ENCODE results near the gene NDFIP1. TPM values are rescaled to one million over a fixed set of nuclear protein-coding genes. Genes with fewer than 3 reads are reported as not detected.

NDFIP1 gene
- total RNA-seq, 1 experiment from 2014 or later, result 50.8 TPM

- no peak for TF ChIP-seq CTCF (IDR thresholded peaks at IDR 0.05; ENCODE audit: unreplicated experiment)
- no peak overlapping the region for H3K27ac Mint-ChIP-seq (ENCODE audit: low read depth, unreplicated experiment)
- no peaks in the 10 kb centered on the region for H3K9me3 Mint-ChIP-seq (ENCODE audit: unreplicated experiment)
- H3K36me3 Mint-ChIP-seq (ENCODE audit: insufficient read depth, unreplicated experiment), result peaks cover 45% of the 10 kb centered on the region
- DNase-seq (ENCODE audit: unreplicated experiment), result no peak
- H3K27me3 Mint-ChIP-seq (ENCODE audit: insufficient read depth, unreplicated experiment), result no peaks in the 10 kb centered on the region
- intact Hi-C loops (cut with micrococcal nuclease), result no loop called here
- no TSS peak for BruUV-seq (replicated peaks)
- CTCF ChIA-PET, result interaction anchor here (0.6 to 2.5 kb wide), 7 partner anchors 11 to 392 kb away, joined by 3 to 13 read pairs (median 4); no protein-coding TSS in a partner anchor
- H3K4me1 Mint-ChIP-seq (ENCODE audit: insufficient read depth, unreplicated experiment), result no peaks in the 10 kb centered on the region
- POLR2A ChIA-PET, result interaction anchor here (1.1 to 1.3 kb wide), 3 partner anchors 14 to 393 kb away, joined by 3 read pairs; no protein-coding TSS in a partner anchor
- no peak overlapping the region for H3K4me3 Mint-ChIP-seq (ENCODE audit: unreplicated experiment)
Observed at GRCh38 chr5:142156839-142157463, 48.4 kb downstream of the NDFIP1 start.

GRCh38 chr5:142159354-142159753 lies 50.8 kb downstream of the NDFIP1 start:
- ChIA-PET POLR2A (no interaction called here), CTCF (interaction anchor here (0.6 to 2.1 kb wide), 3 partner anchors 16 to 390 kb away, joined by 3 to 13 read pairs (median 11); no protein-coding TSS in a partner anchor)
- DNase-seq (ENCODE audit: unreplicated experiment), result no peak
- TF ChIP-seq CTCF (IDR thresholded peaks at IDR 0.05; ENCODE audit: unreplicated experiment), result no peak
- Mint-ChIP-seq H3K4me3 (ENCODE audit: unreplicated experiment) (no peak overlapping the region), H3K27me3 (ENCODE audit: insufficient read depth, unreplicated experiment) (no peaks in the 10 kb centered on the region), H3K9me3 (ENCODE audit: unreplicated experiment) (no peaks in the 10 kb centered on the region), H3K4me1 (ENCODE audit: insufficient read depth, unreplicated experiment) (no peaks in the 10 kb centered on the region), H3K27ac (ENCODE audit: low read depth, unreplicated experiment) (no peak overlapping the region), H3K36me3 (ENCODE audit: insufficient read depth, unreplicated experiment) (peaks cover 38% of the 10 kb centered on the region)
- intact Hi-C loops (cut with micrococcal nuclease), result no loop called here
- no TSS peak for BruUV-seq (replicated peaks)

DNA sequence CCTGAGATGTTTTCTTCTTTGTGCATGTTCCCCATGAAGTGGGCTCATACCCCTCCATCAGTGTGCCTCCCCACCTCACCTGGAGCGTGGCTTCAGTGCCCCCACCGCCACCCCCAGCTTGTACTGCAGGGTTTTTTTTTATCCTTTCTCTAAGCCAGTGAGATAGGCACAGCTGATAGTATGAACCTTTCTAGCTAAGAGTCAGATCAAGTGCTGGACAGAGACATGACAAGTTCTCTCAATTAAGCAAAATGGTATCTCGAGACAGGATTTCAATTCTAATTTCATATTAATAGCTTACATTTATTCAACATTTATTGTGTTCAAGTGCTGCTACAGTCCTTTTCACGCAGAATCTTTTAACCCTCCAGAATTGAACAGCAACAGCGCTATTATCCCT lies 55.7 kb downstream of the NDFIP1 start:
- intact Hi-C loops (cut with micrococcal nuclease), result no loop called here
- no peaks in the 10 kb centered on the region for H3K9me3 Mint-ChIP-seq (ENCODE audit: unreplicated experiment)
- H3K36me3 Mint-ChIP-seq (ENCODE audit: insufficient read depth, unreplicated experiment), result peaks cover 1% of the 10 kb centered on the region
- DNase-seq (ENCODE audit: unreplicated experiment), result no peak
- H3K27ac Mint-ChIP-seq (ENCODE audit: low read depth, unreplicated experiment), result no peak overlapping the region
- BruUV-seq (replicated peaks), result no TSS peak
- TF ChIP-seq CTCF (IDR thresholded peaks at IDR 0.05; ENCODE audit: unreplicated experiment), result no peak
- CTCF ChIA-PET, result interaction anchor here (0.6 to 2.1 kb wide), 9 partner anchors 12 to 538 kb away, joined by 3 to 7 read pairs (median 4); partner anchors contain the start of gene RNF14
- H3K4me1 Mint-ChIP-seq (ENCODE audit: insufficient read depth, unreplicated experiment), result no peaks in the 10 kb centered on the region
- no peaks in the 10 kb centered on the region for H3K27me3 Mint-ChIP-seq (ENCODE audit: insufficient read depth, unreplicated experiment)
- H3K4me3 Mint-ChIP-seq (ENCODE audit: unreplicated experiment), result no peak overlapping the region
- POLR2A ChIA-PET, result interaction anchor here (1.3 kb wide), 1 partner anchor 15 kb away, joined by 4 read pairs; no protein-coding TSS in a partner anchor

- intact Hi-C loops (cut with micrococcal nuclease), result loop anchor here (5.0 kb wide), 2 partner anchors 156 to 381 kb away; no protein-coding TSS in a partner anchor
- CTCF ChIA-PET, result interaction anchor here (0.7 to 1.9 kb wide), 6 partner anchors 9 to 383 kb away, joined by 3 to 4 read pairs (median 3); partner anchors contain the start of gene GNPDA1
- H3K36me3 Mint-ChIP-seq (ENCODE audit: insufficient read depth, unreplicated experiment), result peaks cover 6% of the 10 kb centered on the region
- peaks cover 8% of the 10 kb centered on the region for H3K4me1 Mint-ChIP-seq (ENCODE audit: insufficient read depth, unreplicated experiment)
- no peak for DNase-seq (ENCODE audit: unreplicated experiment)
- POLR2A ChIA-PET, result interaction anchor here (1.0 to 1.7 kb wide), 2 partner anchors 9 to 14 kb away, joined by 3 read pairs; no protein-coding TSS in a partner anchor
- no peak overlapping the region for H3K27ac Mint-ChIP-seq (ENCODE audit: low read depth, unreplicated experiment)
- TF ChIP-seq CTCF (IDR thresholded peaks at IDR 0.05; ENCODE audit: unreplicated experiment), result no peak
- H3K27me3 Mint-ChIP-seq (ENCODE audit: insufficient read depth, unreplicated experiment), result no peaks in the 10 kb centered on the region
- BruUV-seq (replicated peaks), result no TSS peak
- no peak overlapping the region for H3K4me3 Mint-ChIP-seq (ENCODE audit: unreplicated experiment)
- no peaks in the 10 kb centered on the region for H3K9me3 Mint-ChIP-seq (ENCODE audit: unreplicated experiment)
Observed at GRCh38 chr5:142166754-142167153, 58.2 kb downstream of the NDFIP1 start.
